Mucosa of stomach (tissue), 1 donor: Measurements from ENCODE around the gene INPP4B.

Source experiments
- H3K27me3 ChIP-seq: one replicate; pipeline ENCODE4 v1.7.0; 2013; ENCODE audit warnings: mild to moderate bottlenecking, low read length; ENCODE audit not compliant: control insufficient read depth, insufficient read depth
- H3K36me3 ChIP-seq: one replicate; pipeline ENCODE4 v1.7.0; 2013; ENCODE audit warnings: low read length; ENCODE audit not compliant: control insufficient read depth, insufficient read depth
- H3K4me1 ChIP-seq: one replicate; pipeline ENCODE4 v1.7.0; 2013; ENCODE audit warnings: mild to moderate bottlenecking, low read length; ENCODE audit not compliant: control insufficient read depth, insufficient read depth
- H3K4me3 ChIP-seq: one replicate; pipeline ENCODE4 v1.7.0; 2013; ENCODE audit warnings: low read length
- H3K9ac ChIP-seq: one replicate; pipeline ENCODE4 v1.7.0; 2013; ENCODE audit warnings: mild to moderate bottlenecking, low read length, moderate library complexity
- H3K9me3 ChIP-seq: one replicate; pipeline ENCODE4 v1.7.0; 2013; ENCODE audit warnings: mild to moderate bottlenecking, low read length, moderate library complexity; ENCODE audit not compliant: control insufficient read depth
- donor health status: Pancreatic carcinoma.

Gene INPP4B

DNA sequence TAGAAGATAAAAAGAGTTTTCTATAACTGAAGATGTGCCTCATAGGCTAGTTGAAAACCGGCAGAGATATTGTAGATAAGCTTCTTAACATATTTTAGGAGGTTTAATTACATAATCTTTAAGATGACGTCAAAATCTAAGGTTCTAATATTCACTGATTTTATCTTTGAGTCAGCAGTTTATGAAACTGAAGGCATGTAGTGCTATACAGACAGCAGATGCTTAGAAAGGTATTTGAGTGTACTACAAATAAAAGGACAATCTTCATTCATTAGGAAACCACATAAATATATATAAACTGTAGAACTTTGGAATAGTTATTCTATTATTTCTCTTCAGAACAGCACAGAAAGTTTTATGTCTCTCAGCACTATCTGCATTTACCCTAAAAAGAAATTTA is 704.9 kb downstream of the INPP4B start:
- no peaks in the 10 kb centered on the region for H3K9me3 ChIP-seq
- H3K27me3 ChIP-seq, result no peaks in the 10 kb centered on the region
- H3K4me1 ChIP-seq, result no peaks in the 10 kb centered on the region
- no peaks in the 10 kb centered on the region for H3K36me3 ChIP-seq
- H3K9ac ChIP-seq, result no peak overlapping the region
- H3K4me3 ChIP-seq, result no peak overlapping the region

DNA sequence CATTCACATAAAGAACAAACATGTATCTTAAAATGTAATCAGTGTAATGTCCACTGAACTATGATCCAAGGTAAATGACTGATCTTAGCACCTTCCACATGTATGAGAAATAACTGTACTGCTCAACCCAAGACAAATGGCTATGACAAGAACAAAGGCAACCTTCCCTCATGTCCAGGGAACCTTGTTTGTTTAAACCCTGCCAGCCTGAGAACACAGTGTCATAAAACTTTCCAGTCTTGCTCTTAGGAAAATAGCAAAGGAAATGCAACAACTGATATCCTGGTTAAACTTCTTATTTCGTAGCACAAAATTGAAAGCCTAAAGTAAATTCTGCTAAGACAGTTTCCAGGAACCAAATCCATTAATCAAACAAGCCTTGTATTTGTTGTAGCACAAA is 715.4 kb downstream of the INPP4B start:
- Histone ChIP-seq H3K27me3 (no peaks in the 10 kb centered on the region), H3K4me1 (peaks cover 6% of the 10 kb centered on the region), H3K36me3 (no peaks in the 10 kb centered on the region), H3K9me3 (no peaks in the 10 kb centered on the region), H3K9ac (no peak overlapping the region), H3K4me3 (no peak overlapping the region)

DNA sequence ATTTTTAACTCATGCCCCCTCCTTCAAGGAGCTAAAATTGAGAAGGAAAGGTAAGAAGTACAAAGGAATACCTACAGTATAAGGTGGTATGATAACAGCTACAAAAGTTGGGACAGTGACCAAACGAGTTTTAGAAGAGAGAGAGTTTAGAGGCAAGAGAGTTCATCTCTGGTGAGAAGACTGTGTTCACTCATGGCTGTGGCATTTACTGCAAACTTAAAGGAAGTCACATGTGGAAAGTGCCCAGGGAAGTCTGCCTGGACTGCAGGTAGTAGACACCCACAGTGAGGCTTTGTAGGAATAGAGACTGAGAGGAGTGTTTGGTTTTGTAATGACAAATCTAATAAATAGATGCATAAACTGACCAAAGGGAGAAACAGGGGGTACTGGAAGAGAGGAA is 716.2 kb downstream of the INPP4B start:
- H3K27me3 ChIP-seq, result no peaks in the 10 kb centered on the region
- no peaks in the 10 kb centered on the region for H3K9me3 ChIP-seq
- no peak overlapping the region for H3K9ac ChIP-seq
- no peak overlapping the region for H3K4me3 ChIP-seq
- no peaks in the 10 kb centered on the region for H3K36me3 ChIP-seq
- H3K4me1 ChIP-seq, result peaks cover 6% of the 10 kb centered on the region

DNA sequence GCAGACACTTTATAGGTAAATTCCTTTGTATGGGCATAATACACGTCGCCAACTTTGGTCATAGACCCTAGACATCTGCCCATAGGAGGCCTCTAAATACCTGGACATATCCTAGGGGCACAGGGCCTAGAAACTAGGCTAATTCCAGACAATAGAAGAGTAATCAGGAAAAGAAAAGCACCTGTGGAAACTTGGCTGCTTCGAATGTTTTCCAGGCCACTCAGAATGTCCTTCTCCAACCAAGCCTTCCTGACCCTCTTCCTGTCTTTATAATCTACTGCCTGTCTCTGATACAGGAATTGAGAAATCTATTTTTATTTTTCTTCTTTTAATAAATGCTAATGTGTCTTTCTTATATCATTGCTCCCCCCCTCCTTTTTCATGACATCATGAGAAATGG is 716.6 kb downstream of the INPP4B start:
- Histone ChIP-seq H3K9me3 (no peaks in the 10 kb centered on the region), H3K36me3 (no peaks in the 10 kb centered on the region), H3K27me3 (no peaks in the 10 kb centered on the region)

DNA sequence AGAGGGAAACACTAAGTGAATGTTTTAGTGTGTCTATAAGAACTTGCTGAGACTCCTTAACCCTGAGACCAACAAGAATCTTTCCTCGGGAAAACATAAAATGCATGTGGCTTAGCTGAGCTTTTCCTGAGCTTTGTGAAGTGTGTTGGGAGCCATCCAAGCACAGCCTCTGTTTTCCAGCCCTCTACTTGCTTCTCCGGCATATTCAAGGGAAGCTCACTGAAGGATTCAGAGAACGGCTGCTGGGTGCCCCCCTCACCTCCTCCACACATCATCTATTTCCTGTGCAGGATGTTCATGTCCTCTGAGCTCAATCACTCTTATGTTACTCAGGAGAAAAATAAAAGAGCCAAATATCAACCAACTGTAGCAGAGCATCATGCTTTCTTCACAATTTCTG is 717.6 kb downstream of the INPP4B start:
- H3K36me3 ChIP-seq, result no peaks in the 10 kb centered on the region
- H3K27me3 ChIP-seq, result no peaks in the 10 kb centered on the region
- no peaks in the 10 kb centered on the region for H3K9me3 ChIP-seq
- H3K4me3 ChIP-seq, result no peak overlapping the region
- no peak overlapping the region for H3K9ac ChIP-seq
- peaks cover 6% of the 10 kb centered on the region for H3K4me1 ChIP-seq

More for the DNA sequence above, 716.6 kb downstream of the INPP4B start:
- no peak overlapping the region for H3K9ac ChIP-seq
- no peak overlapping the region for H3K4me3 ChIP-seq
- H3K4me1 ChIP-seq, result peaks cover 6% of the 10 kb centered on the region

DNA sequence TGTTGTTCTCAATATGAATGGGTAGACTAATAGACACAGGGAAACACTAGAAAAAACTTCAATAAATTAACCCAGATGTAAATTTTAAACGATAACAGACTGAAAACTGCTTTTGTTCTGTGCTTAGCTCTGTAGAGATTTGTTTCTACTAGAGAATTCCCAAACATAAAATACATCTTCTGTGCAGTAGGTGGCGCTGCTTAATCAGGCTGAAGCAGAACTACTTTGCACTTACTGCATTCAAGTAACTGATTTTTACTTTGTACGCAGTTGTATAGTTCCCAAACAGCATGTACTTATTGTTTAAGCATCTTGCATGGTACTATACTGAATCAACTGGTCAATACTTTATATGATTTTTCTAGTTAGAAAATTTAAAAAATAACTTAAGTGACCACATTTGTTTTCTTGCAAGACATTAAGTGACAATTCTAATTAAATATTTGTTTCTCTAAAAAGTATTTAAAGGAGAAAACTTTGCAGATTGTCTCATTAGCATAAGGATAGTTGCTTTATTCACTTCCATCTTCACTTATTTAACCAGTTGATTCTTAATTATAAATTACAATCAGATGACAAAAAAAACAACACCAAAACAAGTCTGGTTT is 719.1 kb downstream of the INPP4B start:
- Histone ChIP-seq H3K4me1 (peaks cover 6% of the 10 kb centered on the region), H3K27me3 (no peaks in the 10 kb centered on the region), H3K4me3 (no peak overlapping the region), H3K9ac (no peak overlapping the region), H3K36me3 (no peaks in the 10 kb centered on the region), H3K9me3 (no peaks in the 10 kb centered on the region)

DNA sequence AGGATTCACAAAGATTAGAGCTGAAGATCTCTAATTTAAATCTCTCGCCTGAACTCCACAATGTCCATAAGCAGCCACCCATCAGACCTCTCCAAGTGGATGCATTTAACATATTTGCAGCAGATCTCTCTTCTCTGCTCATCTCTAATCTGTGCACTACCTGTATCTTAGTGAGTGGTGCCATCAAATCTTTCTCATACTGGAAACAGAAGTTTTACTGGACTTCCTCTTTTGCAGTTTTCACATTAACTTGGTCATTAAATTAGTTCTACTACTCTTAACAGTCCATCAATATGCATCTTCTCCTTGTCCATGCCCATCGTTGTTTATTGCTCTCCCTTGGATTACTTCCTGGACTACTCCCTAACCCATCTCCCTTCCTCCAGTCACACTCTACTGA is 721.2 kb downstream of the INPP4B start:
- no peaks in the 10 kb centered on the region for H3K36me3 ChIP-seq
- H3K4me1 ChIP-seq, result no peaks in the 10 kb centered on the region
- H3K9me3 ChIP-seq, result no peaks in the 10 kb centered on the region
- no peak overlapping the region for H3K4me3 ChIP-seq
- no peak overlapping the region for H3K9ac ChIP-seq
- H3K27me3 ChIP-seq, result no peaks in the 10 kb centered on the region

DNA sequence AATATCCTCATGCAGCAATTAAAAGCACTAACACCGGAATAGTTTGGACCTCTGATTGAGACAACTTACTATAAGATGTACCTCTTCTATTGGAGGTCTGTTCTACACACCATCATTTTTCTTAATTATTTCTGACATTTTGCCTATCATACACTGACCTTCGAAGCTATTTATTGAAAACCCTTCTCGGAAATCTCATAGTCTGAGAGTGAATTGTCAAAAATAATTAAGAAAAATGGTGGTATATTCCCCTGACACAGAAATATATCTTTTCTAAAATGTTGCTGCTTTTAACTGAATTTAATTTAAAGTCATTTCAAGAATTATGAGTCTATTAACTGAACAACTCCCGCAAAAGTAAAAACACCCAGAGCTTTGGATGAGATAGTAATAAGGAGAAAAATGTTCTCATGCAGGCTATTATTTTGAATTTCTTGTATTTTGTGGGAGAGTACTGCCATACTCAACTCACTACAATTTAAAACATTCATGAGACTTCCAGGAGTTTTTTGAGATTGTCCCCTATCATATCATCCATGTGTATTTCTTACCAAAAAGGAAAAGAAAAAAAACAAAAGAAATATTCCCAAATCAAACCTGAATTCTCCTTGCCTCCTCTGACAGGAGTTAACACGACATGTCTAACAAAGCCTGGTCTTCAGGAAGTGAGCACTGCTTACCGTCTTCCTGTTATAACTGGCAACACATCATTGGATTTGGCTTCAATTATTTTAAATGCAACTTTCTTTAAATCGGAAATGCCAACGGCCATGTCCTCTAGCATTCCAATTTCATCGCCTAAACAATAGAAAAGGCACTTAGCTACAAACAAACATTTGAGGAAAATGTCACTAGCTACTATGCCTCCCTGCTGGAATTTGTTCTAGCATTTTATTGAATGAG is 724.4 kb downstream of the INPP4B start:
- Histone ChIP-seq H3K9ac (no peak overlapping the region), H3K4me3 (no peak overlapping the region), H3K27me3 (no peaks in the 10 kb centered on the region), H3K36me3 (no peaks in the 10 kb centered on the region), H3K9me3 (no peaks in the 10 kb centered on the region), H3K4me1 (no peaks in the 10 kb centered on the region)

DNA sequence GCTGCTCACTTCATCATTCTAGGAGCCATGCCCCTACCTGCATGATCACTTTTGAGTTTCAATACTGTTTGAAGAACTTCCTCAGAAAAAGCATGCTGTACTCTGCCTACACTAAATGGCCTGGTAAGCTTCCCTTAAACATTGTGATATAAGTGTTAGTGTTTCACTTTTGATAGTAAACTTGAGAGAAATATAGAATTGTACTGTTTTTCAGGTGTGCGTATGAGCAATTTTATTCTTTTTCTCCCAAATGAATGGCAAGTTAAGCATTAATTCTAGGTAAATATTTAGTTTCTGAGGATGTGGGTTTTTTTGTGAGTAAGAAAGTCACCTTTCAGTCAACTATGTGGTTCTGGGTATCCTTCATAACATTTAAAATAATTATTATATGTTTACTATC is 725.2 kb downstream of the INPP4B start:
- Histone ChIP-seq H3K4me3 (no peak overlapping the region), H3K9me3 (no peaks in the 10 kb centered on the region), H3K9ac (no peak overlapping the region), H3K4me1 (no peaks in the 10 kb centered on the region), H3K36me3 (no peaks in the 10 kb centered on the region), H3K27me3 (no peaks in the 10 kb centered on the region)

DNA sequence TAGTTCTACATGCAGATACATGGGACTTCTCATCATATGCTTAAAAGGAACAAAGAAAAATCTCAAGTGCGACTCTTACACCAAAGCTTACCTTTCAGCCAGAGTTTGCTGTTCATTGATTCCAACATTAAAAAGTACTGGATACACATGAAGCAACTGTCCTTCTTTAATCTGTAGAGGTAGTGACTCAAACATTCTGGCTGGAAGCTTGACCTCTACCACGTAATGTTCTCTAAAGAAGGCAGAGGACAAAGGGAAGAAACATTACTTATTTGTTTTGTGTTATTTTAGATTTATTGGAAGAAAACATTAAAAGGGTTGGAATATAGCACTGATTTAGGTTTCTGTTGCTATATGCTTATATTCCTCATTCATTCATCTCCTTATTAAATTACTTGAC is 733.6 kb downstream of the INPP4B start:
- Histone ChIP-seq H3K4me3 (no peak overlapping the region), H3K36me3 (no peaks in the 10 kb centered on the region), H3K4me1 (no peaks in the 10 kb centered on the region), H3K27me3 (no peaks in the 10 kb centered on the region), H3K9me3 (no peaks in the 10 kb centered on the region), H3K9ac (no peak overlapping the region)

DNA sequence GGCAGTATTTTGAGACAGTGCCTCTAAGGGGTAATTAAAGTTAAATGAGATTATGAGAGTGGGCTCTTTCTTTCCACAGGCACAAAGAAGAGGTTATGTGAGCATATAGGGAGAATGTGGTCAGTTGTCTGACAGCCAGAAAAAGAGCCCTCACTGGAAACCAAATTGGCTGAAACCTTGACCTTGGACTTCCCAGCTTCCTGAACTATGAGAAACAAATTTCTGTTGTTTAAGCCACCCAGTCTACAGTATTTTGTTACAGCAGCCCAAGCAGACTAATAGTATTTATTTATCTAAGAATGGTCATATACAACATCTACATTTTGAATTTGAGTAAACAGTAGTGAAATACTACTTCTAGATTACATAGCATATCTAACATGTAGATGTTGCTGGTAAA is 736.0 kb downstream of the INPP4B start:
- Histone ChIP-seq H3K4me3 (no peak overlapping the region), H3K9ac (no peak overlapping the region), H3K27me3 (no peaks in the 10 kb centered on the region), H3K9me3 (no peaks in the 10 kb centered on the region), H3K36me3 (no peaks in the 10 kb centered on the region), H3K4me1 (no peaks in the 10 kb centered on the region)

DNA sequence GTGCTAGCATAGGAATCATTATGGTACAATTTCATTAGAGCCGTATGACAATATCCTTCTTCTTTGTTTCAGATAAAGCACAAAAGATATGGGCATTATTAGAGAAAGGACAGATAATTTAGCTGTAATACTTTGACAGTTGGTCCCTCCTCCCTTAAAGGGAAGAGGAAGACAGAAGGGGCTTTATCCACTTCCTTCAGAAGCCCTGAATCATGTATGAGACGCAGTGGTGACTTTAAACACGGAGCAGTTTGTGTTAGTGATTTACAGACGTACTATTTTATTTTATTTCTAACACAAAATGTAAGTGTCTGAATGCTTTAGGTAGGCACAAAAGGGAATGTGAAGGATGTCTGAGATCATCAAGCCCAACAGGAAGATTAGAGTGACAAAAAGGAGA is 742.1 kb downstream of the INPP4B start:
- no peaks in the 10 kb centered on the region for H3K36me3 ChIP-seq
- H3K4me3 ChIP-seq, result no peak overlapping the region
- no peaks in the 10 kb centered on the region for H3K4me1 ChIP-seq
- H3K9me3 ChIP-seq, result no peaks in the 10 kb centered on the region
- H3K27me3 ChIP-seq, result no peaks in the 10 kb centered on the region
- H3K9ac ChIP-seq, result no peak overlapping the region
